Tibial nerve (tissue), 3 donors: Measurements from ENCODE around the gene ACTN1.

Source experiments
- CTCF ChIP-seq, 5 experiments: fragments of 200-600 bp in 3 of 5; fragments of 450-650 bp in 2 of 5; sonication (generic) in 3 of 5; IDR thresholded peaks; one replicate each; pipeline ENCODE4 v1.5.1; 2016 to 2019; ENCODE audit warnings: antibody characterized with exemption in 5 of 5, mild to moderate bottlenecking in 3 of 5, moderate library complexity in 2 of 5
- POLR2A ChIP-seq, 2 donors: fragments of 450-650 bp; IDR thresholded peaks; one replicate each; pipeline ENCODE4 v1.6.1; 2017; ENCODE audit warnings: antibody characterized with exemption in 2 of 2, mild to moderate bottlenecking in 2 of 2, moderate library complexity in 2 of 2

GRCh38 chr14:68955851-68956179 lies 23.3 kb downstream of the ACTN1 start:
- TF ChIP-seq CTCF (IDR thresholded peaks at IDR 0.05) (no peak), POLR2A (IDR thresholded peaks at IDR 0.05) (no peak)
